Measurements from ENCODE around the gene KLHL3. TPM values are rescaled to one million over a fixed set of nuclear protein-coding genes. Genes with fewer than 3 reads are reported as not detected.

The KLHL3 gene
- total and polyA plus RNA-seq, 8 donors, result 1.8 to 6.6 (median 3.1) TPM

DNA sequence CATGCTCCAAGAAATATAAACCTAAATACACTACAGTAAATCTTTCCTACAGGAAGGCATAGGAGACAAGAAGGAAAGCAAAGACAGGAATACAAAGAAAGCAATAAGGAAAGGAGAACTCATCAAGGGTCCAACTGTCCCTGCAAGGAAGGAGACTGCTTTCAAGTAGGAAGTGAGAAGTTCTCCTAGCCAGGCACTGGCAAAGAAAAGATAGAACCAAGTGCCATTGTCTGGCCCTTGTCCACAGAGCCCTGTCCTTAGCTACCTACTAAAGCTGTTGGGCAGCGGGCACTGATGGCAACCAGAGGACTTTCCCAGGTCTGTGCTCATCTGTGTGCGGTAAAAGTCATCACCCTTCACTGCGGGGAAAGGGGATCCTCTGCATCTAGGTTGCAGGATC is 108.2 kb downstream of the KLHL3 start:
- TF ChIP-seq, protein P1, sequence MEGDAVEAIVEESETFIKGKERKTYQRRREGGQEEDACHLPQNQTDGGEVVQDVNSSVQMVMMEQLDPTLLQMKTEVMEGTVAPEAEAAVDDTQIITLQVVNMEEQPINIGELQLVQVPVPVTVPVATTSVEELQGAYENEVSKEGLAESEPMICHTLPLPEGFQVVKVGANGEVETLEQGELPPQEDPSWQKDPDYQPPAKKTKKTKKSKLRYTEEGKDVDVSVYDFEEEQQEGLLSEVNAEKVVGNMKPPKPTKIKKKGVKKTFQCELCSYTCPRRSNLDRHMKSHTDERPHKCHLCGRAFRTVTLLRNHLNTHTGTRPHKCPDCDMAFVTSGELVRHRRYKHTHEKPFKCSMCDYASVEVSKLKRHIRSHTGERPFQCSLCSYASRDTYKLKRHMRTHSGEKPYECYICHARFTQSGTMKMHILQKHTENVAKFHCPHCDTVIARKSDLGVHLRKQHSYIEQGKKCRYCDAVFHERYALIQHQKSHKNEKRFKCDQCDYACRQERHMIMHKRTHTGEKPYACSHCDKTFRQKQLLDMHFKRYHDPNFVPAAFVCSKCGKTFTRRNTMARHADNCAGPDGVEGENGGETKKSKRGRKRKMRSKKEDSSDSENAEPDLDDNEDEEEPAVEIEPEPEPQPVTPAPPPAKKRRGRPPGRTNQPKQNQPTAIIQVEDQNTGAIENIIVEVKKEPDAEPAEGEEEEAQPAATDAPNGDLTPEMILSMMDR (IDR thresholded peaks at IDR 0.05), result no peak
- FAIRE-seq, result no peak
- 87 to 89% methylated on average over 3 of the region's 3 CpGs for WGBS, 2 donors
- no peak overlapping the region for H3K4me3 ChIP-seq
- intact Hi-C loops (cut with DNase I), result no loop called here
- peak in 1 of 4 donors; percentile 4 for ATAC-seq
- peaks cover 0 to 21% (median 15%) of the 10 kb centered on the region in 3 donors for H3K4me1 ChIP-seq
- DNase-seq, result no peak
- peak overlapping the region in 2 of 4 donors; percentile 50 to 55 for H3K27ac ChIP-seq
- H3K9me3 ChIP-seq, result no peaks in the 10 kb centered on the region
- no peaks in the 10 kb centered on the region for H3K27me3 ChIP-seq
- H3K36me3 ChIP-seq, result no peaks in the 10 kb centered on the region

- DNase-seq, result peak in 3 of 6 donors; percentile 24 to 58 (median 33)
- no peak for FAIRE-seq
- 7 to 8% methylated on average over 3 of the region's 3 CpGs for WGBS, 2 donors
- Histone ChIP-seq H3K4me1 (peaks cover 3 to 25% (median 15%) of the 10 kb centered on the region in 3 donors), H3K27me3 (no peaks in the 10 kb centered on the region), H3K9me3 (no peaks in the 10 kb centered on the region), H3K4me3 (no peak overlapping the region), H3K36me3 (no peaks in the 10 kb centered on the region), H3K27ac (peak overlapping the region in 2 of 4 donors; percentile 50 to 55)
- TF ChIP-seq, protein P1 (IDR thresholded peaks at IDR 0.05), result no peak
- ATAC-seq, result peak; percentile 44 to 66 (median 57)
- intact Hi-C loops (cut with DNase I), result no loop called here
These were observed 108.6 kb downstream of the KLHL3 start for GRCh38 chr5:137627293-137627692.

- WGBS, 2 donors, result 53 to 75% methylated on average over 5 of the region's 5 CpGs
- Histone ChIP-seq H3K4me3 (no peak overlapping the region), H3K4me1 (peaks cover 6 to 27% (median 15%) of the 10 kb centered on the region in 3 donors), H3K27ac (no peak overlapping the region), H3K36me3 (no peaks in the 10 kb centered on the region), H3K9me3 (no peaks in the 10 kb centered on the region), H3K27me3 (no peaks in the 10 kb centered on the region)
- intact Hi-C loops (cut with DNase I), result no loop called here
- FAIRE-seq (no peak), ATAC-seq (no peak), DNase-seq (no peak)
- TF ChIP-seq, protein P1 (IDR thresholded peaks at IDR 0.05), result no peak
These were observed 111.0 kb downstream of the KLHL3 start for GRCh38 chr5:137624786-137625349.

DNA sequence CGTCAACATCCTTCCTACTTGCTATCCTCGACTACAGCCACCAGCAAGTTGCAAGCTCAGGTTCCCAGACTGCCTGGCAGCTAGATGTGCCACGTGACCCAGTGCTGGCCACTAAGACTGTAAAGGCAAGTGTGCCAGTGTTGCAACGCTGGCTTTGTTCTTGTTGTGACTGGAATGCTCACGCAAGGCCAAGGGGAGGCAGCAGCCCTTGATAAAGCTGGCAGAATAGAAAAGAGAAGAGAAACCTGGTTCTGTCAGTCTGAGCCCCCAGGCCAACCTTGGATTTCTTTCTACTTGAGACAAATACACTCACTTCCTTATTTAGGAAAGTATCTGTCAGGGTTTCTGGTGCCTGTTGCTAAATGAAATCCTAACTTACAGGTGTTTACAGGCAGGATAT is 113.0 kb downstream of the KLHL3 start:
- TF ChIP-seq, protein P1 (IDR thresholded peaks at IDR 0.05), result no peak
- intact Hi-C loops (cut with DNase I), result no loop called here

More for the DNA sequence above, 113.0 kb downstream of the KLHL3 start:
- DNase-seq (peak; percentile 73 to 92 (median 88)), ATAC-seq (peak; percentile 91 to 97 (median 93)), FAIRE-seq (no peak)
- 28 to 39% methylated on average over 5 of the region's 5 CpGs for WGBS, 2 donors
- no peaks in the 10 kb centered on the region for H3K27me3 ChIP-seq
- peak overlapping the region in 3 of 4 donors; percentile 1 to 83 (median 81) for H3K27ac ChIP-seq
- H3K9me3 ChIP-seq, result no peaks in the 10 kb centered on the region
- no peaks in the 10 kb centered on the region for H3K36me3 ChIP-seq
- H3K4me1 ChIP-seq, result peaks cover 6 to 23% (median 12%) of the 10 kb centered on the region in 3 donors
- H3K4me3 ChIP-seq, result no peak overlapping the region
